ENCODE measurements around the gene CD300C.

Gene CD300C

DNA sequence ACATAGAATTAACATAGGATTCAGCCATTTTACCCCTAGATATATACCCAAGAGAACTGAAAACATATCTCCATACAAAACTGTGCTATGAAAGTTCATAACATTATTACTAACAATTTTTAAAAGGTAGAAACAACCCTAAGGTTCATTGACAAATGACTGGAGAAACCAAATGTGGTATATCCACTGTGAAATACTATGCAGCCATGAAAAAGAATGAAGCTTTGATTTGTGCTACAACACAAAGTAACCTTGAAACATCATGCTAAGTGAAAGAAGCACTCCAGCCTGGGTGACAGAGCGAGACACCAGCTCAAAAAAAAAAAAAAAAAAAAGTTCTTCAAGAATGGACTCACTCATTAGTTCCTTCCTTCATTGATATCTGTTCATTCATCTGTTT is 45.6 kb upstream of the CD300C start:
- Histone ChIP-seq H3K27ac (ENCODE audit: low read depth, low read length) (no peak overlapping the region), H3K4me2 (ENCODE audit: low read depth, low read length, poor library complexity, severe bottlenecking) (no peak overlapping the region), H3K4me3 (ENCODE audit: insufficient read depth, low read length, poor library complexity, severe bottlenecking) (no peak overlapping the region), H3F3A (ENCODE audit: insufficient read depth) (no peaks in the 10 kb centered on the region), H3K36me3 (ENCODE audit: low read length) (no peaks in the 10 kb centered on the region), H4K20me1 (ENCODE audit: low read depth, low read length) (no peaks in the 10 kb centered on the region), H3K9ac (ENCODE audit: low read length) (no peak overlapping the region), H2AFZ (ENCODE audit: low read depth, low read length, severe bottlenecking) (no peak overlapping the region), H3K27me3 (ENCODE audit: low read length) (no peaks in the 10 kb centered on the region), H3K9me2 (replicated peaks; ENCODE audit: insufficient read depth, low read length) (no peaks in the 10 kb centered on the region), H3K9me3 (ENCODE audit: insufficient read depth, low read length) (no peaks in the 10 kb centered on the region), H3K79me2 (ENCODE audit: insufficient read depth, low read length) (no peaks in the 10 kb centered on the region)
- no peak for TF ChIP-seq EZH2phosphoT487 (conservative IDR thresholded peaks at IDR 0.05; ENCODE audit: low read length)
- TF ChIP-seq, protein P1, sequence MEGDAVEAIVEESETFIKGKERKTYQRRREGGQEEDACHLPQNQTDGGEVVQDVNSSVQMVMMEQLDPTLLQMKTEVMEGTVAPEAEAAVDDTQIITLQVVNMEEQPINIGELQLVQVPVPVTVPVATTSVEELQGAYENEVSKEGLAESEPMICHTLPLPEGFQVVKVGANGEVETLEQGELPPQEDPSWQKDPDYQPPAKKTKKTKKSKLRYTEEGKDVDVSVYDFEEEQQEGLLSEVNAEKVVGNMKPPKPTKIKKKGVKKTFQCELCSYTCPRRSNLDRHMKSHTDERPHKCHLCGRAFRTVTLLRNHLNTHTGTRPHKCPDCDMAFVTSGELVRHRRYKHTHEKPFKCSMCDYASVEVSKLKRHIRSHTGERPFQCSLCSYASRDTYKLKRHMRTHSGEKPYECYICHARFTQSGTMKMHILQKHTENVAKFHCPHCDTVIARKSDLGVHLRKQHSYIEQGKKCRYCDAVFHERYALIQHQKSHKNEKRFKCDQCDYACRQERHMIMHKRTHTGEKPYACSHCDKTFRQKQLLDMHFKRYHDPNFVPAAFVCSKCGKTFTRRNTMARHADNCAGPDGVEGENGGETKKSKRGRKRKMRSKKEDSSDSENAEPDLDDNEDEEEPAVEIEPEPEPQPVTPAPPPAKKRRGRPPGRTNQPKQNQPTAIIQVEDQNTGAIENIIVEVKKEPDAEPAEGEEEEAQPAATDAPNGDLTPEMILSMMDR (IDR thresholded peaks at IDR 0.05; ENCODE audit: insufficient read depth, low read length, poor library complexity, severe bottlenecking) = no peak

DNA sequence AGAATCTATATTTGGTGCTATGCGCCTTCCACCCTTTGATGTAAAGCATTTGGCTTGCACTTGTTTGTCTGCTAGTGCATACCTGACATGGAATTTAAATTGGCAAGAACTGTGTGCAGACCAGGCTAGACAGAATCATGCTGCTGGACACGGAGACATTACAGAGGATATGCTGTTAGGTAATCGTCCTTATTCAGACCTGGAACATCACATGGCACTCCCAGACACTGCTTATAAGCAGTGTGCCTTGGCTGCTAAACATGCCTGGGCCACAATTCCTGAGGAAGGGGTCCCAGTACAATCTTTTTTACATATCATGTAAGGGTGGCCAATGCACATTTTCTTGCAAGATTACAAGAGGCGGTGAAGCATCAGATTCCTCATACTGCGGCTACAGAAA is 39.8 kb upstream of the CD300C start:
- TF ChIP-seq EZH2phosphoT487 (conservative IDR thresholded peaks at IDR 0.05; ENCODE audit: low read length) = no peak
- TF ChIP-seq, protein P1 (IDR thresholded peaks at IDR 0.05; ENCODE audit: insufficient read depth, low read length, poor library complexity, severe bottlenecking) = no peak
- H3K36me3 ChIP-seq (ENCODE audit: low read length) = no peaks in the 10 kb centered on the region
- no peaks in the 10 kb centered on the region for H3K9me3 ChIP-seq (ENCODE audit: insufficient read depth, low read length)
- no peaks in the 10 kb centered on the region for H3K27me3 ChIP-seq (ENCODE audit: low read length)
- H3K9ac ChIP-seq (ENCODE audit: low read length) = no peak overlapping the region
- H3K27ac ChIP-seq (ENCODE audit: low read depth, low read length) = no peak overlapping the region
- no peaks in the 10 kb centered on the region for H4K20me1 ChIP-seq (ENCODE audit: low read depth, low read length)
- no peaks in the 10 kb centered on the region for H3F3A ChIP-seq (ENCODE audit: insufficient read depth)
- H2AFZ ChIP-seq (ENCODE audit: low read depth, low read length, severe bottlenecking) = no peak overlapping the region
- no peak overlapping the region for H3K4me3 ChIP-seq (ENCODE audit: insufficient read depth, low read length, poor library complexity, severe bottlenecking)
- no peak overlapping the region for H3K4me2 ChIP-seq (ENCODE audit: low read depth, low read length, poor library complexity, severe bottlenecking)
- H3K79me2 ChIP-seq (ENCODE audit: insufficient read depth, low read length) = no peaks in the 10 kb centered on the region
- H3K9me2 ChIP-seq (replicated peaks; ENCODE audit: insufficient read depth, low read length) = no peaks in the 10 kb centered on the region

DNA sequence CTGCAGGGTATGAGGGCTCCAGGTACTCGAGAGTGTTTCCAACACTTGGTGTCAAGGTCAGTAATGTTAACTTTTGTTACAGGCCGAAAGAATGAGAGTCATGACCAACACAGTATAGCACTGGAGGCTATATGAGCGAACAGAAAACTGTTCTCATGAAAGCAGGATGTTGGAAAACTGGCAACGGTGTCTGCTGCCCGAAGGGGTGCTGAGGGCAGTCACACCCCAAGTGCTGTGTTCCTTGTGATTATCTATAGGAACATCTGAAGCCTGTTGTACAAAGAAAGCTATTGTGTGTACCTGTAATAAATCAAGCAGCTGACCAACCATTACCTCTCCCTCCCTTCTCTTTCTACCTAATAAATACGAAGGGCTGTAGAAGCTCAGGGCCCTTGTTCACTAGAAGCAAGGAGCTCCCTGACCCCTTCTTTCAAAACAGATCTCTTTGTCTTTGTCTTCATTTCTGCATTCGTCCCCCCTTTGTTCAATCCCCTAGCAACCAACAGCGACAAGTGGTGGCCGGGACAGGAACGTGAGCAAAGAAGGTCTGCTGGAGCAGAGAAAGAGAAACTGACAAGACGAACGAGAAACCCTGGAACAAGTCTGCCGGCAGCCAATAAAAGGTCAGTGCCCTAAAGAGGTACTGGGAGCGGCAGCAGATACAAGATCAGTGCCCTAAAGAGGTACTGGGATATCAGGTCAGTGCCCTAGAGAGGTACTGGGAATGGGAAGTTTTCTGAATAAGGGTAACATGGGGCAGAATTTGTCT is 38.6 kb upstream of the CD300C start:
- Histone ChIP-seq H2AFZ (ENCODE audit: low read depth, low read length, severe bottlenecking) (no peak overlapping the region), H3K9me3 (ENCODE audit: insufficient read depth, low read length) (no peaks in the 10 kb centered on the region), H3K4me3 (ENCODE audit: insufficient read depth, low read length, poor library complexity, severe bottlenecking) (no peak overlapping the region), H3K9me2 (replicated peaks; ENCODE audit: insufficient read depth, low read length) (no peaks in the 10 kb centered on the region), H3K27me3 (ENCODE audit: low read length) (no peaks in the 10 kb centered on the region), H3F3A (ENCODE audit: insufficient read depth) (no peaks in the 10 kb centered on the region), H3K4me2 (ENCODE audit: low read depth, low read length, poor library complexity, severe bottlenecking) (no peak overlapping the region), H3K27ac (ENCODE audit: low read depth, low read length) (no peak overlapping the region), H4K20me1 (ENCODE audit: low read depth, low read length) (no peaks in the 10 kb centered on the region), H3K36me3 (ENCODE audit: low read length) (no peaks in the 10 kb centered on the region), H3K9ac (ENCODE audit: low read length) (no peak overlapping the region), H3K79me2 (ENCODE audit: insufficient read depth, low read length) (no peaks in the 10 kb centered on the region)
- TF ChIP-seq EZH2phosphoT487 (conservative IDR thresholded peaks at IDR 0.05; ENCODE audit: low read length) = no peak
- TF ChIP-seq, protein P1 (IDR thresholded peaks at IDR 0.05; ENCODE audit: insufficient read depth, low read length, poor library complexity, severe bottlenecking) = no peak

Data from SU-DHL-6 (cell line).